Liver (tissue), 9 donors: ENCODE data around the gene RP9. TPM values are rescaled to one million over a fixed set of nuclear protein-coding genes. Genes with fewer than 3 reads are reported as not detected.

ENCODE experiments used
- DNase-seq: peaks from one replicate; pipeline ENCODE4 v3.0.0-alpha.2; 2017; ENCODE audit warnings: low spot score
- H3K27ac ChIP-seq, 2 donors: one replicate each; pipeline ENCODE4 v1.7.0; 2013; ENCODE audit warnings: inconsistent platforms in 2 of 2, low read length in 2 of 2, control low read depth in 1 of 2, low read depth in 1 of 2, mild to moderate bottlenecking in 1 of 2
- H3K27me3 ChIP-seq, 4 donors: one replicate each; pipeline versions ENCODE4 v1.6.1 to v1.7.0; 2013; ENCODE audit warnings: low read length in 3 of 4, inconsistent platforms in 1 of 4, mild to moderate bottlenecking in 1 of 4, moderate library complexity in 1 of 4; ENCODE audit not compliant: control insufficient read depth in 4 of 4, insufficient read depth in 4 of 4
- H3K36me3 ChIP-seq, 4 donors: one replicate each; pipeline versions ENCODE4 v1.6.1 to v1.7.0; 2013; ENCODE audit warnings: low read length in 3 of 4, mild to moderate bottlenecking in 3 of 4, low read depth in 1 of 4, moderate library complexity in 1 of 4; ENCODE audit not compliant: control insufficient read depth in 4 of 4, insufficient read depth in 3 of 4
- H3K4me1 ChIP-seq, 4 donors: one replicate each; pipeline versions ENCODE4 v1.6.1 to v1.7.0; 2013; ENCODE audit warnings: low read length in 3 of 4, mild to moderate bottlenecking in 3 of 4, moderate library complexity in 1 of 4; ENCODE audit not compliant: control insufficient read depth in 4 of 4, insufficient read depth in 4 of 4
- H3K4me3 ChIP-seq, 3 donors: one replicate each; pipeline versions ENCODE4 v1.6.1 to v1.7.0; 2013; ENCODE audit warnings: low read length in 3 of 3, control low read depth in 1 of 3, low read depth in 1 of 3, mild to moderate bottlenecking in 1 of 3
- H3K9ac ChIP-seq, 2 donors: one replicate each; pipeline ENCODE4 v1.7.0; 2013; ENCODE audit warnings: low read length in 2 of 2, mild to moderate bottlenecking in 2 of 2, moderate library complexity in 2 of 2, control low read depth in 1 of 2, low read depth in 1 of 2
- H3K9me3 ChIP-seq, 4 donors: one replicate each; pipeline versions ENCODE4 v1.6.1 to v1.7.0; 2013; ENCODE audit warnings: low read length in 3 of 4; ENCODE audit not compliant: control insufficient read depth in 4 of 4
- EGR1 ChIP-seq, 2 donors: IDR thresholded peaks; 2 replicates each; pipeline ENCODE4 v1.6.1; 2016 to 2018; ENCODE audit warnings: antibody characterized with exemption in 2 of 2, low read depth in 2 of 2
- FOXA1 ChIP-seq: IDR thresholded peaks from 2 replicates; pipeline ENCODE4 v1.6.1; 2016; ENCODE audit warnings: antibody characterized with exemption
- FOXA2 ChIP-seq: IDR thresholded peaks from 2 replicates; pipeline ENCODE4 v1.6.1; 2016; ENCODE audit warnings: antibody characterized with exemption
- GABPA ChIP-seq, 2 donors: IDR thresholded peaks in 1 of 2; conservative IDR thresholded peaks in 1 of 2; 2 replicates each; pipeline ENCODE4 v1.6.1; 2016; ENCODE audit warnings: antibody characterized with exemption in 2 of 2, mild to moderate bottlenecking in 1 of 2, moderate library complexity in 1 of 2
- HNF4A ChIP-seq, 2 donors: conservative IDR thresholded peaks; 2 replicates each; pipeline ENCODE4 v1.6.1; 2016; ENCODE audit warnings: antibody characterized with exemption in 2 of 2, mild to moderate bottlenecking in 2 of 2
- HNF4G ChIP-seq: IDR thresholded peaks from 2 replicates; pipeline ENCODE4 v1.6.1; 2016; ENCODE audit warnings: antibody characterized with exemption
- JUND ChIP-seq, 2 donors: IDR thresholded peaks; 2 replicates each; pipeline ENCODE4 v1.6.1; 2016; ENCODE audit warnings: antibody characterized with exemption in 2 of 2
- MAX ChIP-seq: IDR thresholded peaks from 2 replicates; pipeline ENCODE4 v1.6.1; 2016; ENCODE audit warnings: antibody characterized with exemption
- RAD21 ChIP-seq, 2 donors: IDR thresholded peaks; 2 replicates each; pipeline ENCODE4 v1.6.1; 2016; ENCODE audit warnings: antibody characterized with exemption in 2 of 2, mild to moderate bottlenecking in 2 of 2
- REST ChIP-seq: IDR thresholded peaks from 2 replicates; pipeline ENCODE4 v1.6.1; 2016; ENCODE audit warnings: antibody characterized with exemption, mild to moderate bottlenecking
- YY1 ChIP-seq: IDR thresholded peaks from 2 replicates; pipeline ENCODE4 v1.6.1; 2016; ENCODE audit warnings: antibody characterized with exemption, mild to moderate bottlenecking
- ZBTB33 ChIP-seq: IDR thresholded peaks from 2 replicates; pipeline ENCODE4 v1.6.1; 2016; ENCODE audit warnings: antibody characterized with exemption
- WGBS: extraction: QIAGEN DNeasy Blood & Tissue Kit; methylation state at CpG from one replicate; pipeline ENCODE4 v1.1.7; 2013; 5-methylcytosine and 5-hydroxymethylcytosine counted together
- polyA plus RNA-seq, 2 donors: library from polyadenylated mRNA; stranded (reverse) in 1 of 2; unstranded in 1 of 2; fragments of 200-250 nt in 1 of 2; fragments of >200 nt in 1 of 2; fragmentation: Nextera tagmentation in 1 of 2; extraction: Ambion mirVana in 1 of 2; gene quantifications; one replicate each; pipeline versions ENCODE4 v1.2.1 to v1.2.3, GENCODE V29; 2013 to 2015
- total RNA-seq, 2 donors: library from RNA; depleted of rRNA; stranded (reverse); fragments of >200 nt; gene quantifications; one replicate each; pipeline ENCODE4 v1.2.3, GENCODE V29; 2014
- donor health status: healthy.
- donor health status: healthy.
- donor health status: healthy.
- donor health status: healthy.
- donor health status: healthy.

The RP9 gene
- total and polyA plus RNA-seq, 4 donors, result 3.3 to 7.7 (median 4.4) TPM

- no peak for TF ChIP-seq REST
Measured at GRCh38 chr7:33145156-33145555, 36.0 kb upstream of the RP9 start (continued).

GRCh38 chr7:33143996-33144718 lies 35.0 kb upstream of the RP9 start:
- DNase-seq, result no peak
- no peak overlapping the region for H3K27ac ChIP-seq
- H3K4me3 ChIP-seq, result no peak overlapping the region
- TF ChIP-seq GABPA (IDR thresholded peaks at IDR 0.05 in 1 of 2, conservative IDR thresholded peaks at IDR 0.05 in 1 of 2) (no peak), ZBTB33 (no peak), FOXA1 (no peak), FOXA2 (no peak), EGR1 (IDR thresholded peaks at IDR 0.05; ENCODE audit: low read depth in 2 of 2) (no peak), RAD21 (IDR thresholded peaks at IDR 0.05) (no peak), REST (no peak), HNF4A (conservative IDR thresholded peaks at IDR 0.05) (no peak), HNF4G (no peak), MAX (no peak), YY1 (no peak), JUND (IDR thresholded peaks at IDR 0.05) (no peak)
- H3K4me1 ChIP-seq, result no peaks in the 10 kb centered on the region
- no peak overlapping the region for H3K9ac ChIP-seq
- H3K27me3 ChIP-seq, result no peaks in the 10 kb centered on the region
- H3K36me3 ChIP-seq, result peaks cover 0 to 1% (median 0%) of the 10 kb centered on the region in 4 donors
- 66% methylated on average over 4 of the region's 4 CpGs for WGBS
- H3K9me3 ChIP-seq, result no peaks in the 10 kb centered on the region
